Ovary (tissue), 10 donors: Measurements from ENCODE around the gene CHN1. TPM values are rescaled to one million over a fixed set of nuclear protein-coding genes. Genes with fewer than 3 reads are reported as not detected.

ENCODE experiments used
- DNase-seq, 5 donors: peaks; one replicate each; pipeline ENCODE4 v3.0.0-alpha.2; 2019 to 2020
- H3K27ac ChIP-seq, 2 donors: fragments of 200-600 bp; one replicate each; pipeline versions ENCODE4 v1.5.1 to v1.8.0; 2019 to 2022
- H3K27me3 ChIP-seq: fragments of 200-600 bp; one replicate; pipeline ENCODE4 v1.8.0; 2022
- H3K36me3 ChIP-seq: fragments of 200-600 bp; sonication (generic); one replicate; pipeline ENCODE4 v1.5.1; 2019
- H3K4me1 ChIP-seq: one replicate; pipeline ENCODE4 v1.8.1; 2013; ENCODE audit warnings: mild to moderate bottlenecking, moderate library complexity; ENCODE audit not compliant: insufficient read depth
- H3K4me3 ChIP-seq: fragments of 200-600 bp; sonication (generic); one replicate; pipeline ENCODE4 v1.5.1; 2017
- H3K9me3 ChIP-seq, 2 donors: fragments of 200-600 bp in 1 of 2; sonication (generic) in 1 of 2; one replicate each; pipeline versions ENCODE4 v1.5.1 to v1.8.1; 2013 to 2019; ENCODE audit warnings: mild to moderate bottlenecking in 1 of 2, moderate library complexity in 1 of 2
- EP300 ChIP-seq: sonication (generic); formaldehyde crosslinking; IDR thresholded peaks from one replicate; pipeline ENCODE4 v1.6.1; 2017; ENCODE audit warnings: antibody characterized with exemption
- POLR2A ChIP-seq: fragments of 450-650 bp; IDR thresholded peaks from one replicate; pipeline ENCODE4 v1.6.1; 2017; ENCODE audit warnings: antibody characterized with exemption, mild to moderate bottlenecking, moderate library complexity
- WGBS, 3 donors: extraction: QIAGEN DNeasy Blood & Tissue Kit in 1 of 3; methylation state at CpG; one replicate each; pipeline versions ENCODE4 v1.1.5 to v1.1.7; 2013 to 2017; 5-methylcytosine and 5-hydroxymethylcytosine counted together
- intact Hi-C, 4 donors: fragments of 100-400 bp; cut with DNase I; formaldehyde crosslinking; loops; one replicate each; pipeline versions ENCODE4 v1.11.0 to v1.15.1; 2022 to 2023
- long read RNA-seq, 3 donors: library from polyadenylated mRNA in 2 of 3; unstranded in 2 of 3; transcript quantifications; one replicate each; pipeline ENCODE4 v2.0.0 and lab custom pipeline, GENCODE V29; 2021 to 2026
- polyA plus RNA-seq, 2 donors: library from polyadenylated mRNA; stranded (reverse); fragments of 200-250 nt in 1 of 2; fragments of 350-450 nt in 1 of 2; fragmentation: Illumina TruSeq in 1 of 2; extraction: RNeasy Lipid Tissue Mini Kit (QIAGEN cat#74804) in 1 of 2; gene quantifications; one replicate each; pipeline ENCODE4 v1.2.3, GENCODE V29; 2013 to 2014
- total RNA-seq, 7 donors: library from RNA; depleted of rRNA in 2 of 7; stranded (reverse); fragments of >200 nt in 2 of 7; fragmentation: NEBNext Ultra II Directional in 3 of 7; extraction: Animal tissue kit (Norgen Biotek cat#: 25700) in 3 of 7; gene quantifications; one replicate each; pipeline versions ENCODE4 v1.1.0 to v1.2.4, GENCODE V29; 2016 to 2023
- TF ChIP-seq, protein P1 (sequence below), 3 donors: fragments of 450-650 bp in 2 of 3; fragments of 200-600 bp in 1 of 3; IDR thresholded peaks; one replicate each; pipeline versions ENCODE4 v1.5.1 to v1.8.0; 2016 to 2022; ENCODE audit warnings: antibody characterized with exemption in 3 of 3, mild to moderate bottlenecking in 1 of 3
- donor health status: DM: no; HTN: no; CAD: no; lungs with moderate emphysema.
- donor health status: DM: no; HTN: no; CAD: no.
- donor health status: Bipolar disorder and iron deficiency.
- donor health status: DM: yes; HTN: yes; CAD: no.
- donor health status: DM: no; HTN: no; CAD: no.
- donor health status: DM: yes; HTN: yes; CAD: no.

Gene CHN1, protein sequence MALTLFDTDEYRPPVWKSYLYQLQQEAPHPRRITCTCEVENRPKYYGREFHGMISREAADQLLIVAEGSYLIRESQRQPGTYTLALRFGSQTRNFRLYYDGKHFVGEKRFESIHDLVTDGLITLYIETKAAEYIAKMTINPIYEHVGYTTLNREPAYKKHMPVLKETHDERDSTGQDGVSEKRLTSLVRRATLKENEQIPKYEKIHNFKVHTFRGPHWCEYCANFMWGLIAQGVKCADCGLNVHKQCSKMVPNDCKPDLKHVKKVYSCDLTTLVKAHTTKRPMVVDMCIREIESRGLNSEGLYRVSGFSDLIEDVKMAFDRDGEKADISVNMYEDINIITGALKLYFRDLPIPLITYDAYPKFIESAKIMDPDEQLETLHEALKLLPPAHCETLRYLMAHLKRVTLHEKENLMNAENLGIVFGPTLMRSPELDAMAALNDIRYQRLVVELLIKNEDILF
- 10 to 100 TPM in 2 of 7 donors, 1 to 10 TPM in 5; 6.7 to 15.3 (median 9.4) TPM for total RNA-seq
- polyA plus RNA-seq: 10 to 100 TPM in 1 of 2 donors, 1 to 10 TPM in 1; 6.5 to 18.0 TPM
- long read RNA-seq, donor 1, partial matches to known transcripts: 2 of 17 reads
- long read RNA-seq, donor 1, other reads (novel, unspliced or antisense): 10 of 17 reads
- long read RNA-seq, donor 2, transcript CHN1-201 (7 exons, 2,047 nt): major isoform, 6 of 15 reads
- long read RNA-seq, donor 2, partial matches to known transcripts: 0 of 15 reads
- long read RNA-seq, donor 2, other reads (novel, unspliced or antisense): 5 of 15 reads
- long read RNA-seq, donor 3, partial matches to known transcripts: 0 of 15 reads
- long read RNA-seq, donor 3, other reads (novel, unspliced or antisense): 13 of 15 reads

GRCh38 chr2:175004980-175005732, at the start of gene CHN1:
TSS of gene CHN1 (minus strand) at chr2:175005381. CDS start at chr2:175004912, 469 bp downstream.
- 0 to 1% (median 1%) methylated on average over 52 to 89 of the region's 89 CpGs for WGBS, 3 donors
- Histone ChIP-seq H3K4me1 (peaks cover 3% of the 10 kb centered on the region), H3K27ac (peak within 1 kb of the TSS; percentile 79 to 84), H3K9me3 (no peaks in the 10 kb centered on the region), H3K36me3 (no peaks in the 10 kb centered on the region), H3K27me3 (no peaks in the 10 kb centered on the region), H3K4me3 (peak within 1 kb of the TSS; percentile 67)
- intact Hi-C loops: no loop called here
- peak; percentile 80 to 90 (median 83) for DNase-seq
- TF ChIP-seq, protein P1, sequence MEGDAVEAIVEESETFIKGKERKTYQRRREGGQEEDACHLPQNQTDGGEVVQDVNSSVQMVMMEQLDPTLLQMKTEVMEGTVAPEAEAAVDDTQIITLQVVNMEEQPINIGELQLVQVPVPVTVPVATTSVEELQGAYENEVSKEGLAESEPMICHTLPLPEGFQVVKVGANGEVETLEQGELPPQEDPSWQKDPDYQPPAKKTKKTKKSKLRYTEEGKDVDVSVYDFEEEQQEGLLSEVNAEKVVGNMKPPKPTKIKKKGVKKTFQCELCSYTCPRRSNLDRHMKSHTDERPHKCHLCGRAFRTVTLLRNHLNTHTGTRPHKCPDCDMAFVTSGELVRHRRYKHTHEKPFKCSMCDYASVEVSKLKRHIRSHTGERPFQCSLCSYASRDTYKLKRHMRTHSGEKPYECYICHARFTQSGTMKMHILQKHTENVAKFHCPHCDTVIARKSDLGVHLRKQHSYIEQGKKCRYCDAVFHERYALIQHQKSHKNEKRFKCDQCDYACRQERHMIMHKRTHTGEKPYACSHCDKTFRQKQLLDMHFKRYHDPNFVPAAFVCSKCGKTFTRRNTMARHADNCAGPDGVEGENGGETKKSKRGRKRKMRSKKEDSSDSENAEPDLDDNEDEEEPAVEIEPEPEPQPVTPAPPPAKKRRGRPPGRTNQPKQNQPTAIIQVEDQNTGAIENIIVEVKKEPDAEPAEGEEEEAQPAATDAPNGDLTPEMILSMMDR (IDR thresholded peaks at IDR 0.05): no peak
- TF ChIP-seq POLR2A: peak; percentile 8

DNA sequence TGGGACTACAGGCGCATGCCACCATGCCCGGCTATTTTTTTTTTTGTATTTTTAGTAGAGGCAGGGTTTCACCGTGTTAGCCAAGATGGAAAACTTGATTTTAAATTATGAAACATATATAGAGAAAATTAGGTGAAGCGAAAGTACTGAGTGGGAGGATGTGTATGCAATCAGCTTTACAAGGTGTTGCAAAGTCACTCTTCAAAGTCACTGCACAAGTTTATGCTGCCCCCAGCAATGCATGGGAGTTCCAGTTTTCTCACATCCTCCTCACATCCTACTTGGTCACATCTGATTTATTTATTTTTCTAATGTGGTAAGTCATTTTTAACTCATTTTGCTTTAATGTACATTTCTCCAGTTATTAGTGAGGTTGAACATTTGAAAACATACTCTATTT, 49.2 kb upstream of the CHN1 start:
- 96 to 97% (median 97%) methylated on average over 4 of the region's 4 CpGs for WGBS, 3 donors

DNA sequence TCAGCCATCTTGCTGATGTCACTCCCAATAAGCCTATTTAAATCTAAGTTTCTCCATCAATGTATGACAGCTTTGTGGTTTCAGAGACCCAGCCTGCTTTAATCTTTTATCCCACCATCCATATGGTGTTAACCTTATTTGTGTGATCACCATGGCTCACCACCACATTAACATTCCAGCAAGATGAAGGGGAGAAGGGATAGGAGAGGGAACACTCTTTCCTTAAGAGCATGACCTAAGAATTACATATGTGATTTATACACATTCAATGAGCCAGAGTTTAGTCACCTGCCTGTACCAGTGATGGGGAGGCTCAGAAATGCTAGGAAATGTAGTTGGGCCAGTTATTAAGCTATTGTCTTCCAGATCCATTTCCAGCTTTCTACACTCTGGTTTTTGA, 44.5 kb upstream of the CHN1 start:
- intact Hi-C loops: no loop called here
- TF ChIP-seq EP300: no peak
- no peak for TF ChIP-seq POLR2A
- TF ChIP-seq, protein P1 (IDR thresholded peaks at IDR 0.05): no peak
- H3K36me3 ChIP-seq: no peaks in the 10 kb centered on the region

More for the DNA sequence above, 49.2 kb upstream of the CHN1 start:
- intact Hi-C loops: no loop called here
- Histone ChIP-seq H3K27me3 (no peaks in the 10 kb centered on the region), H3K4me3 (no peak overlapping the region), H3K36me3 (no peaks in the 10 kb centered on the region), H3K9me3 (no peaks in the 10 kb centered on the region), H3K27ac (no peak overlapping the region), H3K4me1 (no peaks in the 10 kb centered on the region)
- TF ChIP-seq POLR2A (no peak), EP300 (no peak)
- TF ChIP-seq, protein P1 (IDR thresholded peaks at IDR 0.05): no peak
- no peak for DNase-seq

GRCh38 chr2:175048275-175048674, 43.1 kb upstream of the CHN1 start:
- no peaks in the 10 kb centered on the region for H3K27me3 ChIP-seq
- H3K36me3 ChIP-seq: no peaks in the 10 kb centered on the region
- 72 to 86% (median 84%) methylated on average over 2 of the region's 2 CpGs for WGBS, 3 donors
- H3K27ac ChIP-seq: no peak overlapping the region
- DNase-seq: no peak
- no peak overlapping the region for H3K4me3 ChIP-seq
- H3K4me1 ChIP-seq: no peaks in the 10 kb centered on the region
- TF ChIP-seq, protein P1 (IDR thresholded peaks at IDR 0.05): no peak
- TF ChIP-seq POLR2A (no peak), EP300 (no peak)
- H3K9me3 ChIP-seq: no peaks in the 10 kb centered on the region
- intact Hi-C loops: no loop called here

More for the DNA sequence above, 44.5 kb upstream of the CHN1 start:
- no peak for DNase-seq
- H3K27me3 ChIP-seq: no peaks in the 10 kb centered on the region
- H3K4me3 ChIP-seq: no peak overlapping the region
- no peaks in the 10 kb centered on the region for H3K4me1 ChIP-seq
- no peaks in the 10 kb centered on the region for H3K9me3 ChIP-seq
- no peak overlapping the region for H3K27ac ChIP-seq
